ENCODE results near the gene CCDC134. TPM values are rescaled to one million over a fixed set of nuclear protein-coding genes. Genes with fewer than 3 reads are reported as not detected.

The CCDC134 gene
- 4.6 and 5.2 TPM in 2 replicates for total RNA-seq

DNA sequence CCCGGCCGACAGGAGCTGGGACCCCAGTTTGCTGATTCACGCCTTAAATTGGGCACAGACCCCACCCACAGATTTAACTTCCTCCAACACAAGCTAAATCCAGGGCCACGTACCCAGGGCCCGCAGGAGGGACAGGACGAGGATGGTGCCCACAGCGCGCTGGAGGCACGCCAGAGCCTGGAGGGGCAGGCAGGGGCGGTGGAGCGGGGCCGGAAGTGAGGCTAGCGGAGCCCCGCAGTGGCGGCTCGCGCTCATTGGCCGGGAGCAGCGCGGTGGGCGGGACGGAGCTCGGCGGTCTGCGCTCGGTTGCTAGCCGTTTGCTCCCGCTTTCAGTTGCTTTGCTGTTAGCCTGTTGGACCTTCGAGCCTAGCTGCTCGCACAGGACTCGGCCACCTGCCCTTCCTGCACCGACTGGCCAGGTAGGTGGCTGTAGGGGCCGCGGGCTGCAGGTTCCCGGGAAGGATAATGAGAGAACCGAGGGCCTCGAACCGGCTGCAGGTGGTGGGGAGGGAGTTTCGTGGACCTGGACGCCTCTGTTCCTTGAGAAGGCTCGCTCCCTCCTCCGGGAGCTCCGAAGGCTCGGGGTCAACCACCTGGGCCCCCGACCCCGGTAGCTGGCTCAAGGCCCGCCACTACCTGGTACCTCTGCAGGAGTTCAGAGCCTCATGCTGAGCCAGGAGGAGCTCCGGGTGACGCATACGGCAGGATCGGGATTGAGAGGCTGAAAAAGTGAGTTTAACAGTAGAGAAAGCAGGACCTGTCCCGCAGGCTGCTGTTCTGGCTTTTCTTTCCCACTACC lies at the start of gene CCDC134:
CCDC134 (plus strand) TSS at position 332 of the 799 bp plus-strand sequence. CDS start 8,212 bp downstream, outside the sequence.
- DNase-seq (ENCODE audit: extremely low read depth, low read depth, low spot score): no peak

DNA sequence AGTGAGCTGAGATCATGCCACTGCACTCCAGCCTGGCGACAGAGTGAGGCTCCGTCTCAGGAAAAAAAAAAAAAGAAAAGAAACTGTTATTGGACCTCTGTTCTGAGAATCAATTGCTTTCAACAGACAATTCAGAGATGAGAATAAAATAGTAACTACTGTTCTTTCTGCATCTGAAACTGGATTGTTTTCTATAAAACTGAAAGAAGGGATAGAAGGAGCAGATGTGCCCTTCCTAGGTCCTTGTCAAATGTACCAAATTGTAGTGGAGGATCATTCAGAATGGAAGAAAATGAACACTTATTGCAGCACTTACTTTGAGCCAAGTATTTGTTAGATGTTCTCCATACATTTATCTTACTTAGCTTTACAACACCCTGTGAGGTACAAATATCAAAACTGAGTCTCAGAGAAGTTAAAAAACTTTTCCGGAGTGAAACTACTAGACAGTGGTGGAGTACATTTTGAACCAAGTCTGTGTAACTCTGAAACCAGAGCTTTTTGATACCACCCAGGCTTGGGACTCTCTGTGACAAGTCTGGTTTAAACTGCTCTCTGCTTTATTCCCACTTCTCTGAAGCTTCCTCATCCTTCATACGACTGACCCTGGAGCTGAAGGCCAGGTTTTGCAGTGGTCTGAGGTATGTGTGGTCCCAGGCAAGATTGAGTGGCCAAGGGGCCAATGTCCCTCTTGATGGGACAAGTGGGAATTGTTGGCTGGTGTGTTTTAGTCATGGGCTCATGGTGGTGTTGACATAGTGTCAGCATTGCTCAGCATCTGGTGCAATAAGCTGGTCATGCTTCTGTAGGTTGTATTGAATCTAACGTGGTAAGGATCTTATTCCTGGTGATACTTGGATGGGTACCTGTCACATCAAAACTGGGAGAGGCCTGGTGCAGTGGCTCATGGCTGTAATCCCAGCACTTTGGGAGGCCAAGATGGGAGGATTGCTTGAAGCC lies 48.2 kb upstream of the CCDC134 start:
- no peak for DNase-seq (ENCODE audit: extremely low read depth, low read depth, low spot score)

DNA sequence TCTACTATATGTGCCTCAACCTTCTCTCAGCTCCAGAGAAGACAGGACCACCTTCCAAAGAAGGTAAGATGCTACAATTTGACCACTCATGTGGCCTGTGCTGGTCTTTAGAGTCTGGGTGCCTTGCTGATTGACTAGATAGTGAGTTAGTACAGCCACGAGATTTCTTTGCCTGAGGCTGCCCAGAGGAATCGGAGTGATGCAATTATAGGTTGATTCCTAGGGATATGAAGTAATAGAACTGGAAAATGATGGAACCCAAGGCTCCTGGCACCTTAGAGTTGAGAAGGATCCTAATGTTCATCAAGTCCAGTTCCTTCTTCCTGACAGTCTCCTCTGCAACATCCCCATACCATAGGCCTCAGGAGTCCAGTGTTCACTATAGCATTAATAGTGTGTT lies 46.5 kb upstream of the CCDC134 start:
- DNase-seq (ENCODE audit: extremely low read depth, low read depth, low spot score): no peak

DNA sequence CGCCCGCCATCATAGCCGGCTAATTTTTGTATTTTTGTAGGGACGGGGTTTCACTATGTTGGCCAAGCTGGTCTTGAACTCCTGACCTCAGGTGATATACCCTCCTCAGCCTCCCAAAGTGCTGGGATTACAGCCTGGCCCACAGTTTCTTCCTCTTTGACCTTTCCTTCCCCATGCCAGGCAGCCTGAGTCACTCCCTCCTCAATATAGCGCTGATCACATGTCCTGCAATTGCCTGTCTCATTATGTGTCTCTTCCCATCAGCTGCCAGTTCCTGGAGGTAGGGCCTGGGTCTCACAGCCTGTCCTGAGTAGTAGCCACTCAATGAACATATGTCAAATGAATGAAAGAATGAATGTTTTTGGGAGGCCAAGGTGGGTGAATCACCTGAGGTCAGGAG lies 43.0 kb upstream of the CCDC134 start:
- DNase-seq (ENCODE audit: extremely low read depth, low read depth, low spot score): no peak

DNA sequence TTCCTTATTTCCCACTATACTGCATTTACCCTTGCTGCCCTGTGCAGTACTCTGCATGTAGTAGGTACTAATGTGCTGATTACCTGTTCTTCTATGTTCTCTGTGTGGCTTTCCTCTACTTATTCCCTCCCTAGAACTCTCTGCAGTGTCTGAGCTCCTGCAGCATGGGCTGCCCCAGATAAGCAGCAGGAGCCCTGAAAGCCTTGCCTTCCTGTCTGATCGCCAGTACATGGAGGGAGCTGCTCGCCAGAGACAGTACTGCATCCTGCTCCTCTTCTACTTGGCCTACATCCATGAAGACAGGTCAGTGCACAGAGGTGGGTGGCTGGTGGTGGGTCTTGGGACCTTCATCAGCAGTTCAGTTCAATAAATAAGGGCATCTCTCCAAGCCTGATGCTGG lies 42.2 kb upstream of the CCDC134 start:
- DNase-seq (ENCODE audit: extremely low read depth, low read depth, low spot score): no peak

DNA sequence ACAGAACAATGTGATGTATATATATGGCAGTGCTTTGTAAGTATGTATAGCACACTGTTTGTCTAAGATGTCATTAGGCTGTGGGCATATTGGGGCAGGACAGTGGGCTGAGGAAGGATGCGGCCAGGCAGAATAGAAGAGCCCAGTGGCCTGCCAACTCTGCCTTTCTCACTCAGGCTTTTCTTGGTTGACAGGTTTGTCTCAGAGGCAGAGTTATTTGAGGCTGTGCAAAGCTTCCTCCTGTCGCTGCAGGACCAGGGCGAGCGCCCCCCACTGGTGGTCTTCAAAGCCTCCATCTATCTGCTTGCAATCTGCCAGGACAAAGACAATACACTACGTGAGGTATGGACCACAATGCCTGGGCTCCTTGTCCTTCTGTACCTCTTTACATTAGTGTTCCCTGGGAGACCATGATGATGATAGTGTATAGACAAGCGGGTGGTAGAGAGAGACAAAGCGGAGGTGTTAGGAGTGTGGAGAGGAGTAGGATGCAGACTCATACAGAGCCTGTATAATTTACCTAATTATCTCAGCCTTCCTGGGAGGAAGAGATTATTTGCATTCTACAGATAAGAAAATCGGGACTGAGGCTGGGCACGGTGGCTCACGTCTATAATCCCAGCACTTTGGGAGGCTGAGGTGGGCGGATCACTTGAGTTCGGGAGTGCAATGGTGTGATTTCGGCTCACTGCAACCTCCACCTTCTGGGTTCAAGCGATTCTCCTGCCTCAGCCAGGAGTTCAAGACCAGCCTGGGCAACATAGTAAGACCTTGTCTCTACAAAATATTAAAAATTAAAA lies 37.3 kb upstream of the CCDC134 start:
- no peak for DNase-seq (ENCODE audit: extremely low read depth, low read depth, low spot score)

DNA sequence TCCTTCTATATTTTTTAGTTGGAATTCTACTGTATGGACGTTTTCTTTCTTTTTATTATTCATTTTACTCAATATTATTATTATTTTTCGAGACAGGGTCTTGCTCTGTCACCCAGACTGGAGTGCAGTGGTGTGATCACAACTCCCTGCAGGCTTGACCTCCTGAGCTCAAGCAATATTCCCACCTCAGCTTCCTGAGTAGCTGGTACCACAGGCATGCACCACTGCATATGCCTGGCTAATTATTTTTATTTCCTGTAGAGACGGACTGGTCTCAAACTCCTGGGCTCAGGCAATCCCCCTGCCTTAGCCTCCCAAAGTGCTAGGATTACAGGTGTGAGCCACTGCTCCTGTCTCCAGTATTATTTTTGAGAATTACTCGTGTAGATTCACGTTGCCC lies 34.0 kb upstream of the CCDC134 start:
- DNase-seq (ENCODE audit: extremely low read depth, low read depth, low spot score): no peak

DNA sequence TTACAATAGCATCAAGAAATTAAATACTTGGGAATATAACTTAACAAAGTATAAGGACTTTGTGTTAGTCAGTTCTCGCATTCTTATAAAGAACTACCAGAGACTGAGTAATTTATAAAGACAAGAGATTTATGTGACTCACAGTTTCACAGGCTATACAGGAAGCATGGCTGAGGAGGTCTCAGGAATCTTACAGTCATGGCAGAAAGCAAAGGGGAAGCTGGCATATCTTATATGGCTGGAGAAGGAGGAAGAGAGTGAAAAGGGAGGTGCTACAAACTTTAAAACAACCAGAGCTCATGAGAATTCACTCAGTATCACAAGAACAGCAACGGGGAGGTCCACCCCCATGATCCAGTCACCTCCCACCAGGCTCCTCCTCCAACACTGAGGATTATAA lies 32.0 kb upstream of the CCDC134 start:
- DNase-seq (ENCODE audit: extremely low read depth, low read depth, low spot score): peak; percentile 27

DNA sequence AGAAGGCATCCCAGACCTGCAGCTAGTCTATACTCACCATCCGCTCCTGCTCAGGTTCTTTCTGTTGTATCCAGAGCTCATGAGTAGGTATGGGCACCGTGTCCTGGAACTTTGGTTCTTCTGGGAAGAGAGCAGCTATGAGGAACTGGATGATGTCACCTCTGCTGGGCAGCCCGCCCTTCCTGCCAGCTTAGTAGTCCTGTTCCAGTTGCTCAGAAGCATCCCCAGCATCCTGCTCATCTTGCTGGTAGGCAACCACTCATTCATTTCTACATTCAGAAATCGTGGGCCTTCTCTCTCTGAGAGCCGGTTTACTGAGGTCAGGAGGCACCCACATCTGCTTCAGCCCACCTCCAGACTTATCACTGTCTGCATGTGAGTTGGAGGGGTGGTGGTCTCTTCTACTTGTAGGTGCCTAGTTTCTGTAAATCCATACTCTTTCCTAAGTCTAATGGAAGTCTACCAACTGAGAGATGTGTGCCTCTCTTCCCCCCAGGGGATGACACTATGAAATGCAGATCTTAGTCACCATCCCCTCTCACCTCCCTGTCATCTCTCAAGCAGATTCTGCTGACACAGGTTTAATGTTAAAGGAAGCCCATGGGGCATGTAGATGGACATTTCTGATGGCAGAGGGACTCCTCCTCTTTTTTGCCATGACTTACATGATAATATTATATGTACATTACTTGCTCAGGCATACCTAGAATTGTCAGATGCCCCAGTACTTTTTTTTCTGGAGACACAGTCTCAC lies 29.6 kb upstream of the CCDC134 start:
- DNase-seq (ENCODE audit: extremely low read depth, low read depth, low spot score): no peak

DNA sequence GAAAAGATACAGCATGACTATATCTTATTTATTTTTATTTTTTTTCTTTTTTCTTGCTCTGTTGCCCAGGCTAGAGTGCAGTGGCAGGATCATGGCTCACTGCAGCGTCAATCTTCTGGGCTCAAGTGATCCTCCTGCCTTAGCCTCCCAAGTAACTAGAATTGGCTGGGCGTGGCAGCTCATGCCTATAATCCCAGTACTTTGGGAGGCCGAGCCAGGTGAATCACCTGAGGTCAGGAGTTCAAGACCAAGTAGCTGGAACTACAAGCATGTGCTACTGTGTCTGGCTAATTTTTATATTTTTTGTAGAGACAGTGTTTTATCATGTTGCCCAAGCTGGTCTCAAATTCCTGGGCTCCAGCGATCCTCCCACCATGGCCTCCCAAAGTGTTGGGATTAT lies 28.3 kb upstream of the CCDC134 start:
- no peak for DNase-seq (ENCODE audit: extremely low read depth, low read depth, low spot score)

DNA sequence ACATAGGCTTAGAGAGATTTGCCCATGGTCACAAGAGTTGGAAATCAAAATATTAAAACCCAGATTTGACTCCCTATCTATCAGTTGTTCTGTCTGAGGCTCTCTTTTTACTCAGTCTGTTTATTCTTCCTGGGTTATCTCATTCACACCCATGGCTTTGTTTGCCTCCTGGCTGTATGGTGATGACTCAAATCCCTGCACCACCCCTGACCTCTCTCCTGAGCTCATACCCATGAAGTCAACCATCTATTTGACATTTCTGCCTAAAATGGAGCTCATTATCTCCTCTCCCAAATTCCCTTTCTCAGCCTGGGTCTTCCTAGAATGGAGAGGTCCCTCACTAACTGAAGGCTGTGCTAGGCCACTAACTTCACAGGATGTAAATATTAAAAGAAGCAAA lies 27.8 kb upstream of the CCDC134 start:
- no peak for DNase-seq (ENCODE audit: extremely low read depth, low read depth, low spot score)

DNA sequence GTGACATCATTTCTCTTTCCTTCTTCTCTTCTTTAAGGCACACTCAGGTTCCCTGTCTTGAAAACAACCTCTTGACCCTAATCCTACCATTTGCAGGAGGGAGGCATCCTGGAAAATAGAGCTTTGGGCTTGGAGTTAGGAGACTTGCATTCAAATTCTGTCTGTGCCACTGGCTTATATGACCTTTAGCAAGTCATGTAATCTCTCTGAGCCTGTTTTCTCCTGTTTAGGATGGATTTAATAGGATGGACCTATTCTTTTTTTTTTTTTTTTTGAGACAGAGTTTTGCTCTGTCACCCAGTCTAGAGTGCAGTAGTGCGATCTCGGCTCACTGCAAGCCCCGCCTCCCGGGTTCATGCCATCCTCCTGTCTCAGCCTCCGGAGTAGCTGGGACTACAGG lies 25.1 kb upstream of the CCDC134 start:
- no peak for DNase-seq (ENCODE audit: extremely low read depth, low read depth, low spot score)

DNA sequence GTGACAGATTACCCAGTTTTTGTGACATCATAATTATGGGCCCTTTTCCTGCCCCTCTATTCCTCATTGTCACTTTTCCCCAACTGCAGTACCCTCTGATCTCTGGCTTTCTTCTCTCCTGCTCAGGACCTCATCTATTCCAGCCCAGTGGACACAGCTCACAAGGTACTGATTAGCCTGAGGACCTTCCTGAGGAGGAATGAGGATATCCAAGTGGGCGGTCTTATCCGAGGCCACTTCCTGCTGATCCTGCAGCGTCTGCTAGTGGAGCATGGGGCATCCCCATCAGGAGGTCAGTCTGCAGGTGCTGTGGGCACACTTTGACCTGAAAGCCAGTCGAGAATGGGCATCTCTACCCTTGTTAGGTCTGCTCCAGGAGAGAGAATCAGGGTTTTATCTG lies 24.5 kb upstream of the CCDC134 start:
- no peak for DNase-seq (ENCODE audit: extremely low read depth, low read depth, low spot score)

DNA sequence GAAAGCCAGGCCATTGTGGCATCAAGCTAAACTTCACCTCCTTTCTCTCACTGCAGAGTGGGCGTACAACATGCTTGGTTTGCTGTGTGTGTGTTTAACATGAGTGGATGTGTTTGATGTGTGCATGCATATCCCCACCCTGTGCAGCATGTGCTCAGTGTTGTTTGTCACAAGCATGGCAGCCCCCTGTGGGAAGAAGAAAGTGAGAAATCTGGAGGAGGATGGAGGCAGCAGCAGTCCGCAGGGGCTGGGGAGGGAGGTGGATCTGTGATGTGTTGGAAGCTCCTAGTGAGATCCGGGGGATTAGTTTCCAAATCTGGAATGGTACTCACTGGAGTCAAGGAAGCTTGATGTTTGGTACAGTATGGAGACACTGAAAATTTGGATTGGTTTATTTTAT lies 24.1 kb upstream of the CCDC134 start:
- no peak for DNase-seq (ENCODE audit: extremely low read depth, low read depth, low spot score)

DNA sequence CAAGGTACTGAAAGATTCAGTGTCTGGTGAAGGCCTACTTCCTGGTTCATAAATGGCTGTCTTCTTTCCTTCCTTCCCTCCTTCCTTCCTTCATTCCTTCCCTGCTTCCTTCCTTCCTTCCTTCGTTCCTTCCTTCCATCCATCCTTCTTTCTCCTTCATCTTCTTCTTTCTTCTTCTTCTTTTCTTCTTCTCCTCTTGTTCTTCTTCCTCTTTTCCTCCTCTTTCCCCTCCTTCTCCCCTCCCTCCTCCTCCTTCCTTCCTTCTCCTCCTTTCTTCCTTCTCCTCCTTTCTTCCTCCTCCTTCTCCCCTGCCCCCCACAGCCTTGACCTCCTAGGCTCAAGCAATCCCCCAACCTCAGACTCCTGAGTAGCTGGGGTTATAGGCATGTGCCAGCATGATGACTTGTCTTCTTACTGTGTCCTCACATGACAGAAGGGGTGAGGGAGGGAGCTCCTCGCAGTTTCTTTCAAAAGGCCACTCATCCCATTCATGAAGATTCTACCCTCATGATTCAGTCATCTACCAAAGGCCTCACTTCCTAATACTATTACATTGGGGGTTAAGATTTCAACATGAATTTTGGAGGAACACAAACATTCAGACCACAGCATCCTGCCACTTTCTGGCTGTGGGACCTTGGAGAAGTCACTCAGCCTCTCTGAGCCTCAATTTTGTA lies 22.6 kb upstream of the CCDC134 start:
- no peak for DNase-seq (ENCODE audit: extremely low read depth, low read depth, low spot score)

DNA sequence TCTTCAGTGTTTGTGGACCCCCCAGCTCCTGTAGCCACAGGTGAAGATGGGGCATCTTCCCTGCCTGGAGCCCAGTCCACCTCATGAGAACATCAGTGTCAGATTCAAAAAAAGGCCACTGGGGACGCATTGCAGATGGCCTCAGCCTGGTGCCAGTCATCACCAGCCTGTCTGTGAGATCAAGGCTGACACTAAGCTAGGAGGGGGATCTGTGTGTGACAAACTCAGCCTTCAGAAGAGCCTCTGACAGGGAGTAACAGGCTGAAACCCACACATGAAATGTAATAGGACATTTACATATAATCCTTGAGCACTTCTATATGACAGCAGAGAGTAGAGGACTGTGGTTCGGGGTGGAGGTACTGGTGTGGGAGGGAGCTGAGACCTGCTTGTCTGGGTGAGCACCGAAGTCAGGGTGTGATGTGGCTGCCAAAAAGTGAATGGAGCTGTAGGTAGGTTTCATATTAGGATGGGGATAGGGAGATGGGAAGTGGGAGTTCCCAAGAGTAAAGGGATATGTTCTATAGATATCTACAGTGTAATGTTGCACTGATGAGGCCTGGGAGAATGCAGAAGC lies 20.5 kb upstream of the CCDC134 start:
- DNase-seq (ENCODE audit: extremely low read depth, low read depth, low spot score): no peak

DNA sequence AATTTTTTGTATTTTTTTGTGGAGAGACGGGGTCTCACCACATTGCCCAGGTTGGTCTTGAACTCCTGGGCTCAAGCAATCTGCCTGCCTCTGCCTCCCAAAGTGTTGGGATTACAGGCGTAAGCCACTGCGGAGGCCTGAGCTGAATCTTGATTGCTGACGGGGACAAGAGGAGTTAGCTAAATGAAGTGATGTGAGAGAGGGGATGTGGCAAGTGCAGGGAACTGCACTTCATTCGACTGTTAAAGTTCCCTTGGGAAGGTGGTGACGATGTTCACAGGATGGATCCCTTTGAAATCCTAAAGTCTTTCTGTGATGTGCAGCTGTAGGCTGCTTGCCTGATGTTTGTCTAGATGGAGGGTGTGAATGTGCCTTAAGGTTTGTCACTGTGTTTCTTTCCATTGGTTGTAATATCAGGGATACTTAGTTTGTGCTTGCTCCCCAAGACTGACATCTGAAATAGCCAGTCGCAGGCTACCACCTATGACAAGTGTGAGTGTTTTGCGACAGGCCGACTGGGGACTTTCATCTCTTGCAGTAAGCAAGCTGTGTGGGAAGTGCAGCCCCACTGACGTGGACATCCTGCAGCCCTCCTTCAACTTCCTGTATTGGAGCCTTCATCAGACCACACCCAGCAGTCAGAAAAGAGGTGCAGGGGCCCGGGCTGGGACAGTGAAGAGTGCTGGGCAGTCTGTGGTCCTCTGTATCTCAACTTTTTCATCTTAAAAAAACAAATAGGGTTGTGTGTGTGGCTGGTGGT lies 19.6 kb upstream of the CCDC134 start:
- DNase-seq (ENCODE audit: extremely low read depth, low read depth, low spot score): no peak

DNA sequence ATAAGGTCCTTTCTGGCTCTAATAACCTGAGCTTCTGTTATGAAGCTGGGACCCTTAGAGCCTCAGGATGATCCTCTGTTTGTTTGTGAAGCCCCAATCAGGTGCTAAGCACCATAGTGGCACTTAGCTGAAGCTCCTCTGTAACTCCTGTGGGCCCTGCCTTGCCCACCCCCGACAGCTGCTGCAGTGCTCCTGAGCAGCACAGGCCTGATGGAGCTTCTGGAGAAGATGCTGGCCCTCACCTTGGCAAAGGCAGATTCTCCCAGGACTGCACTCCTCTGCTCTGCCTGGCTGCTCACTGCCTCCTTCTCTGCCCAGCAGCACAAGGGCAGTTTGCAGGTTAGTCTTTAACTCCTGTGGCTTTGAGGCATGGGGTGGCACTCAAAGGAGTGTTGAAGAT lies 19.0 kb upstream of the CCDC134 start:
- no peak for DNase-seq (ENCODE audit: extremely low read depth, low read depth, low spot score)

DNA sequence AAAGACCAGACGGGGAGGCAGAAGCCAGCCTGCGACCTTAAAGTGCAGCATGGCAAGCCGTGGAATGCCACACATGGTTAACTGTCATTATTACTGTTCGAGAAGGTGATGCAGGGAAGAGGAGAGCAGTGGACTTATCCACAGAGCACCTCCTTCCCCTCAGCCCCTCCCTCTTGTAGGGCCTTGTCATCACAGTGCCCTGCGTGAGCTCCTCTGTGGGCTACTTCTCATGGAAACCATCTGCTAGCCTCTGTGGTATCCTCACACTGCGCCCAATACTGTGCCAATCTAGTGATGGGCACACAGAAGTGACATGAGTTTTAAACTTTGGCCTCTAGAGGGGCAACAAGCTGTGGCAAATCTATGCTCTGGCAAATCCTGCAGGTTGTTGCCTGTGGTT lies 18.2 kb upstream of the CCDC134 start:
- DNase-seq (ENCODE audit: extremely low read depth, low read depth, low spot score): no peak

Measured in glomerular endothelial cell (primary cell).